Lower leg skin (tissue), 3 donors: ENCODE data around the gene SH3TC2.

Experiments used
- CTCF ChIP-seq, 3 donors: fragments of 450-650 bp; IDR thresholded peaks; one replicate each; pipeline ENCODE4 v1.5.1; 2016; ENCODE audit warnings: antibody characterized with exemption in 3 of 3, mild to moderate bottlenecking in 3 of 3, moderate library complexity in 2 of 3
- POLR2A ChIP-seq, 2 donors: fragments of 450-650 bp; IDR thresholded peaks; one replicate each; pipeline ENCODE4 v1.6.1; 2016 to 2017; ENCODE audit warnings: antibody characterized with exemption in 2 of 2, mild to moderate bottlenecking in 1 of 2, moderate library complexity in 1 of 2

GRCh38 chr5:149063896-149064478 lies 1.1 kb upstream of the SH3TC2 start:
- TF ChIP-seq CTCF (IDR thresholded peaks at IDR 0.05) (no peak), POLR2A (IDR thresholded peaks at IDR 0.05) (no peak)
